Measurements from ENCODE around the gene PCDHGB4. TPM values are rescaled to one million over a fixed set of nuclear protein-coding genes. Genes with fewer than 3 reads are reported as not detected.
A peak's percentile ranks its signal among the peaks of the same experiment; 100 is the strongest.

PCDHGB4 gene
- total RNA-seq, 1 experiment from 2014 or later, result not detected

GRCh38 chr5:141366016-141366896 is 21.2 kb upstream of the PCDHGB4 start:
- Histone ChIP-seq H3K9me3 (ENCODE audit: insufficient read depth, low read depth) (peaks cover 5% of the 10 kb centered on the region; the same call in 1 of the 2 replicates), H4K20me1 (ENCODE audit: insufficient read depth) (no peaks in the 10 kb centered on the region), H3K27ac (no peak overlapping the region), H3K36me3 (ENCODE audit: low read depth) (no peaks in the 10 kb centered on the region), H3K79me2 (ENCODE audit: low read depth) (no peaks in the 10 kb centered on the region), H3K9me2 (ENCODE audit: insufficient read depth) (no peaks in the 10 kb centered on the region), H3K27me3 (ENCODE audit: insufficient read depth, low read depth) (peaks cover 55% of the 10 kb centered on the region), H2AFZ (no peak overlapping the region), H3K4me2 (no peak overlapping the region), H3F3A (ENCODE audit: insufficient read depth, low read depth) (no peaks in the 10 kb centered on the region), H3K4me3 (no peak overlapping the region), H3K4me1 (replicated peaks; ENCODE audit: insufficient read depth) (no peaks in the 10 kb centered on the region)
- CTCF ChIA-PET, result no interaction called here
- POLR2A ChIA-PET (ENCODE audit: unreplicated experiment), result no interaction called here
- no peak for DNase-seq
- intact Hi-C loops (cut with micrococcal nuclease; ENCODE audit: unreplicated experiment), result no loop called here
- BruUV-seq (replicated peaks), result no TSS peak
- TF ChIP-seq CTCF (conservative IDR thresholded peaks at IDR 0.05) (no peak), EZH2 (IDR thresholded peaks at IDR 0.05; ENCODE audit: low read depth) (no peak)

GRCh38 chr5:141369994-141370848 is 17.3 kb upstream of the PCDHGB4 start, which contains the start of gene PCDHGB3:
TSS of gene PCDHGB3 (plus strand) at chr5:141370242. CDS start at chr5:141370395, 153 bp downstream.
- Histone ChIP-seq H3K79me2 (ENCODE audit: low read depth) (no peaks in the 10 kb centered on the region), H3K4me2 (peak within 1 kb of the TSS; percentile 26; the same call in 1 of the 2 replicates), H3K4me3 (no peak within 1 kb of the TSS), H3K36me3 (ENCODE audit: low read depth) (no peaks in the 10 kb centered on the region), H3K27me3 (ENCODE audit: insufficient read depth, low read depth) (peaks cover 48% of the 10 kb centered on the region), H3K4me1 (replicated peaks; ENCODE audit: insufficient read depth) (no peaks in the 10 kb centered on the region), H3K9me2 (ENCODE audit: insufficient read depth) (no peaks in the 10 kb centered on the region), H3K9me3 (ENCODE audit: insufficient read depth, low read depth) (peaks cover 5% of the 10 kb centered on the region; the same call in 1 of the 2 replicates), H3K27ac (no peak within 1 kb of the TSS), H3F3A (ENCODE audit: insufficient read depth, low read depth) (no peaks in the 10 kb centered on the region), H4K20me1 (ENCODE audit: insufficient read depth) (no peaks in the 10 kb centered on the region), H2AFZ (peak within 1 kb of the TSS; percentile 69; the same call in 1 of the 2 replicates)
- ChIA-PET CTCF (interaction anchor here (0.6 to 1.3 kb wide), 7 partner anchors 22 to 222 kb away, joined by 3 to 5 read pairs (median 3); partner anchors contain the start of genes PCDHGA1 and PCDHGA10), POLR2A (ENCODE audit: unreplicated experiment) (no interaction called here)
- no peak for TF ChIP-seq EZH2 (IDR thresholded peaks at IDR 0.05; ENCODE audit: low read depth)
- peak; percentile 29; the same call in 1 of the 2 replicates for TF ChIP-seq CTCF (conservative IDR thresholded peaks at IDR 0.05)
- BruUV-seq (replicated peaks), result no TSS peak
- intact Hi-C loops (cut with micrococcal nuclease; ENCODE audit: unreplicated experiment), result no loop called here
- DNase-seq, result peak in 1 of 2 experiments; percentile 14

Measured in PC-9 (cell line).